ENCODE data around the gene LYZL2.
"Not testable (repeated sequence)": the region's sequence is repeated elsewhere in the genome, so short reads cannot be mapped to it uniquely, and the experiment has no call there.

The LYZL2 gene

GRCh38 chr10:30639946-30640786 is 10.6 kb upstream of the LYZL2 start:
- no peak for DNase-seq (ENCODE audit: low read depth, low spot score)

- no peak for DNase-seq (ENCODE audit: low read depth, low spot score)
Measured at GRCh38 chr10:30637881-30638467, 8.4 kb upstream of the LYZL2 start.

- no peak for DNase-seq (ENCODE audit: low read depth, low spot score)
Measured at GRCh38 chr10:30631188-30631587, 1.6 kb upstream of the LYZL2 start.

- DNase-seq (ENCODE audit: low read depth, low spot score) = no peak
Measured at GRCh38 chr10:30630571-30630970, 1.0 kb upstream of the LYZL2 start.

GRCh38 chr10:30628576-30628975 is 977 bp downstream of the LYZL2 start:
- not testable (repeated sequence) for DNase-seq (ENCODE audit: low read depth, low spot score)

- not testable (repeated sequence) for DNase-seq (ENCODE audit: low read depth, low spot score)
Measured at GRCh38 chr10:30626837-30627236, 2.7 kb downstream of the LYZL2 start.

- DNase-seq (ENCODE audit: low read depth, low spot score) = not testable (repeated sequence)
Measured at GRCh38 chr10:30626196-30626595, 3.4 kb downstream of the LYZL2 start.

GRCh38 chr10:30625080-30625479 is 4.5 kb downstream of the LYZL2 start:
- DNase-seq (ENCODE audit: low read depth, low spot score) = no peak

DNA sequence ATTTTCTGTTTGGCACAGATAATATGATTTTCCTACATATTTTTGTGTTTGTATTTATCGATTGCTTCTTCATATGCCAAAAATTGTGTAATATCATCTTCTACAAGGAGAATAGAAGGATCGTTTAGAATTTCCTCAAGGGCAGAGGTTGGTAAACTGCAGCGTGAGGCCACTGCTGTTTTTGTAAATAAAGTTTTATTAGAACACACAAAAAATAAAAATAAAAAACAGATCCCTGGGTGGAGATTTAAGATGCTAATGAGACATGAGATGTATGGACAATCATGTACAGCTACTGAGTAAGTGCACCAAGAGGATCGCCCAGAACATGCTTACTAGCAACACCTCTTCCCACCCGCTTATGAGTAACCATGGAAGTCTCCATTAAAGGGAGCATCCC is 9.6 kb downstream of the LYZL2 start:
- no peak for DNase-seq (ENCODE audit: low read depth, low spot score)

GRCh38 chr10:30617070-30617469 is 12.5 kb downstream of the LYZL2 start:
- no peak for DNase-seq (ENCODE audit: low read depth, low spot score)

GRCh38 chr10:30611041-30611440 is 18.5 kb downstream of the LYZL2 start:
- DNase-seq (ENCODE audit: low read depth, low spot score) = not testable (repeated sequence)

GRCh38 chr10:30607814-30608213 is 21.7 kb downstream of the LYZL2 start:
- DNase-seq (ENCODE audit: low read depth, low spot score) = no peak

- DNase-seq (ENCODE audit: low read depth, low spot score) = no peak
Measured at GRCh38 chr10:30606313-30606712, 23.2 kb downstream of the LYZL2 start.

DNA sequence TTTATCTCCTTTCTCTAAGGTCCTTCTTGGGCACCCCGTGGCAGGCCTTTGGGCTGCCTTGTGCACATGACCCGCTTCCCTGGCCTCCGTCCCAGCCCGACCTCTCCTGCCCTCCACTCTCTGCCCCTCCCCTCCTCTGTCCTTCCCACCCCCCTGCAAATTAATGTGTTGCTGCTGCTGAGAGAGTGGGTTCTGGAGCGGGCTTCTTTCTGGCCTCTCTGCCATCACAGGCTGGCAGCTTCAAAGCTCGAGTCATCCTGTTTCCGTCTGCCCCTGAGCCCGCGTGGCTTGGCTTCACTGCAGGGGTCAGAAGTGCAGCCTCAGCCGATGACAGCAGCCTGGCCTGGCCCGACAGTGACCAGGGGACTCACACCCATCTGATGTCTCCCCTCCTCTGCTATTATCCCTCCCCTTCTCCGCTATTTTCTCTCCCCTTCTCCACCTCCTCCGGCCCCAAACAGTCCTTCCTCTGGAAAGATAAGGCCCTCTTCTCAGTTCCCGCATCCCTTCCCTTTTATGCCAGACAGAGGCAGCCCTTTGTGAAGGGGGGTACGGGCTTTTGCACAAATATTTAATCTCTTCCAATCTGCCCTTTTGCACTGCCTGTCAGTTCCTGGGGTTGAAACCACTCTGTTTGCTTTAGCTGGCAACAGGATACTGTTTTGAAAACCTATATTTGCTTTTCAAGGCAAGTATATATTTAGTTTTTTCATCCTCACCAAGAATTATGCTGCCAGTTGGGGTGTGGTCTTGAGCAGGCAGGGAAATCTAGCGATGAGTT is 24.0 kb downstream of the LYZL2 start:
- DNase-seq (ENCODE audit: low read depth, low spot score) = not testable (repeated sequence)

DNA sequence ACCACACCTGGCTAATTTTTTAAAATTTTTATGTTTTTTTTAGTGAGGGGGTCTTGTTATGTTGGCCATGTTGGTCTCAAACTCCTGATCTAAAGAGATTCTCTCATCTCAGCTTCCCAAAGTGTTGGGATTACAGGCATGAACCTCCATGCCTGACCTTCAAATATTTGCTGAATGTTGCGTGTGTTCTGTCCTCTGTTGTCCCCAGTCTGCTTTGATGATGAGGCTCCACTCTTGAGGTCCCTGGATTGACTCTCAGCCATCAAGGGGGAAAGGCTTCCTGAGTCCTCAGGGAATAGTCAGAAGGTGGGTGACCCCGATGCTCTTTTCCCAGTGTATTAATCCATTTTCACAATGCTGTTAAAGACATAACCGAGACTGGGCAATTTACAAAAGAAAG is 26.0 kb downstream of the LYZL2 start:
- no peak for DNase-seq (ENCODE audit: low read depth, low spot score)

DNA sequence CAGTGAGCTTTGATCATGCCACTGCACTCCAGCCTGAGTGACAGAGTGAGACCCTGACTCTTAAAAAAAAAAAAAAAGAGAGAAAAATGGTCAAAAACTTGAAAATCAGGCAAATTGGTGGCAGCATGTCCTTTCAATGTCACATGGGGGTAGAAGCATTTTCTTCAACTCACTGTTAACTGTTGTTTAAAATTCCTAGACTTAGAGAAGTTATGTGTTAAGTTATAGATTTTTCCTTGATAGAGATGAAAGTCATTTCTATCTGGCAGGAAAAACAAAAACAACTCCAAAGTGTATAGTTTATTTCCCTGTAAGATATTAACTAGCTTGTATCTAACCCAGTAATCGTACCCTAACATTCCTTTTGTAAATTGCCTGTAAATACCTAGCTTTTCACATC is 26.8 kb downstream of the LYZL2 start:
- no peak for DNase-seq (ENCODE audit: low read depth, low spot score)

DNA sequence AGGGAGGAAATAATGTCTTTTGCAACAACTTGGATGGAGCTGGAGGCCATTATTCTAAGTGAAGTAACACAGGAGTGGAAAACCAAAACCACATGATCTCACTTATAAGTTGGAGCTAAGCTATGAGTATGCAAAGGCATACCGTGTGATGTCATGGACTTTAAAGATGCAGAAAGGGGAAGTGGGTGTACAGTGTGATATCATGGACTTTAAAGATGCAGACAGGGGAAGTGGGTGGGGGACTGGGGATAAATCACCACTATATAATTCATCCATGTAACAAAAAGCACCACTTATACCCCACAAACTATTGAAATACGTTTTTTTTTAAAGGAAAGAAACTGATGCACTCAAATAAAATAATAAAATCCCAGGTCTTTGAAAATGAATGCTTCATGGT is 29.5 kb downstream of the LYZL2 start:
- DNase-seq (ENCODE audit: low read depth, low spot score) = no peak

- DNase-seq (ENCODE audit: low read depth, low spot score) = no peak
Measured at GRCh38 chr10:30598105-30598776, 31.3 kb downstream of the LYZL2 start.

- peak; percentile 35 for DNase-seq (ENCODE audit: low read depth, low spot score)
Measured at GRCh38 chr10:30597433-30597824, 32.1 kb downstream of the LYZL2 start.

DNA sequence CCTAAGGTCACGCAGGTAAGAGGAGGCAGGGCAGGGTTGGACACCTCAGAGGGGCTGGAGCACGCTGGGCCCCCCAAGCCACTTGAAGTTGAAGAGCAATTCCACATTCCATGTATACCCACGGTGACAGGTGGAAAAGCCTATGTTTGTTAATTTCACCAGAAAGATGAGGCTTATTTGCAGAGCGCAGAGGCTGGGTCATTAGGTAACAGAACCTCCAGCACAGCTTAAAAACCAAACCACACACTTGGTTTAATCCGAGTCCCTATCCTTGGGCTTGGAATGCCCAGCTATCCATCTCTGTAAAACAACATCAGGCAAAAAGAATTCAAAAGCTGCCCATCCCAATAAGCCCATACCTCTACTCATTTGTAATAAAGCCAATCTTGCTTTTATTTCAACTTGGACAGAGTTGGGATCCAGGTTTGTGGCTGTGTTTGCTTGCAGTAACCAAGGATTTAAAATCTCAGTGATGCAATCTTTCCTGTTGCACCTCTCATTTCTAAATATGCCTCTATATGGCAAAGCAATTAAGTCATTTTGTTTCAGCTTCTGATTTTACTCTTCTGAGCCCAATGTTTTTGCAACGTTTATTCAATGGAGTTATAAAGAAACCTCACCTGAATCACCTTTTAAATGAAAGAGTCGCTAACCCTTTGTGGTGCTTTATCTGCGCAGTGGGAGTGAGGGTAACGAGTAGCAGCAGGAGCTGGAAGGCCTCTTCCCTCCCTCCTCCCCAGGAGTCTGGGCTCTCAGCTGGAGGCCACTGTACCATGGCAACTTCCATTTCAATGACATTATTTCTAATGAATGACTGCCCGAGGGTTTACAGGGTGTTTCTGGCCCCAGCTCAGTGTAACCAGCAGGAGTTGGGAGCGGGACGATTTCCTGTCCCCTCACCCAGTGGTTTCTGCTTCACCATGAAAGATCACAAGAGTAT is 32.8 kb downstream of the LYZL2 start:
- peak; percentile 83 for DNase-seq (ENCODE audit: low read depth, low spot score)

- DNase-seq (ENCODE audit: low read depth, low spot score) = no peak
Measured at GRCh38 chr10:30596013-30596412, 33.5 kb downstream of the LYZL2 start.

Data from ELF-1 (cell line).